GM12878 (cell line): ENCODE data around the gene CTNNA3. TPM values are rescaled to one million over a fixed set of nuclear protein-coding genes. Genes with fewer than 3 reads are reported as not detected.

Experiments used
- ATAC-seq: fragments of 200-7000 bp; cut with Tn5 transposase; 3 replicates; pipeline ENCODE4 v1.9.1; 2020; ENCODE audit warnings: mild to moderate bottlenecking, moderate library complexity
- BruUV-seq: library from RNA; stranded (reverse); fragments of 400-500 nt; replicated peaks from 2 replicates; lab custom pipeline; 2021; lab: Mats Ljungman, UMichigan
- CTCF ChIA-PET: fragments of 300-600 bp; sonication (Branson Sonifier 250); formaldehyde crosslinking; extraction: SDS; loops from one replicate; lab custom pipeline; 2021; ENCODE audit warnings: inconsistent platforms; lab: Yijun Ruan, JAX
- POLR2A ChIA-PET: fragments of 350-600 bp; formaldehyde crosslinking; extraction: SDS; loops from one replicate; lab custom pipeline; 2021; ENCODE audit warnings: inconsistent platforms; lab: Charles Lee
- RAD21 ChIA-PET: fragments of 300-600 bp; sonication (Branson Sonifier 250); formaldehyde crosslinking; loops from one replicate; lab custom pipeline; 2023; ENCODE audit warnings: antibody characterized with exemption; ENCODE audit not compliant: unreplicated experiment; lab: Charles Lee
- SMC1A ChIA-PET: fragments of 300-600 bp; sonication (Branson Sonifier 250); formaldehyde crosslinking; loops from one replicate; lab custom pipeline; 2023; ENCODE audit not compliant: unreplicated experiment, uncharacterized antibody; lab: Charles Lee
- DNase-seq: peaks from one replicate; pipeline ENCODE4 v3.0.0-alpha.2; 2011; ENCODE audit warnings: low read depth, low spot score
- FAIRE-seq: peaks from 3 replicates; lab custom pipeline; 2011; peaks lifted over from hg19 to GRCh38; lab: Jason Lieb, UNC
- H2AFZ ChIP-seq: 2 replicates; pipeline ENCODE4 v1.6.0; 2011; ENCODE audit warnings: low read depth, low read length, control low read depth; ENCODE audit not compliant: control insufficient read depth
- H3K27ac ChIP-seq: 2 replicates; pipeline ENCODE4 v1.5.1; 2011; ENCODE audit warnings: control low read depth; ENCODE audit not compliant: control insufficient read depth, insufficient read depth
- H3K27me3 ChIP-seq, 2 experiments: replicated peaks in 1 of 2; 2 replicates each; pipeline versions ENCODE4 v1.6.0 to v1.6.1; 2011; ENCODE audit warnings: low read length in 1 of 2; ENCODE audit not compliant: control insufficient read depth in 2 of 2, insufficient read depth in 2 of 2
- H3K36me3 ChIP-seq, 2 experiments: 2 replicates each; pipeline ENCODE4 v1.5.1; 2011; ENCODE audit warnings: low read length in 1 of 2; ENCODE audit not compliant: control insufficient read depth in 2 of 2, insufficient read depth in 2 of 2
- H3K4me1 ChIP-seq: 2 replicates; pipeline ENCODE4 v1.6.1; 2011; ENCODE audit warnings: mild to moderate bottlenecking, low read length, moderate library complexity, mixed read lengths; ENCODE audit not compliant: control insufficient read depth, insufficient read depth
- H3K4me2 ChIP-seq: 2 replicates; pipeline ENCODE4 v1.6.0; 2011; ENCODE audit warnings: control low read depth; ENCODE audit not compliant: control insufficient read depth, insufficient read depth
- H3K4me3 ChIP-seq: fragments of 200-600 bp; sonication (generic); 2 replicates; pipeline ENCODE4 v1.5.1; 2016
- H3K79me2 ChIP-seq: 2 replicates; pipeline ENCODE4 v1.6.0; 2011; ENCODE audit warnings: low read length; ENCODE audit not compliant: control insufficient read depth, insufficient read depth
- H3K9ac ChIP-seq: 2 replicates; pipeline ENCODE4 v1.8.0; 2011; ENCODE audit warnings: low read length, control low read depth, mixed read lengths; ENCODE audit not compliant: control insufficient read depth, insufficient read depth
- H3K9me3 ChIP-seq: replicated peaks from 3 replicates; pipeline ENCODE4 v1.5.1; 2011; ENCODE audit warnings: mild to moderate bottlenecking, low read length; ENCODE audit not compliant: control insufficient read depth, insufficient read depth
- H4K20me1 ChIP-seq: 2 replicates; pipeline ENCODE4 v1.6.0; 2011; ENCODE audit not compliant: control insufficient read depth, insufficient read depth
- BCL11A ChIP-seq: IDR thresholded peaks from 2 replicates; pipeline ENCODE4 v1.6.1; 2011; ENCODE audit warnings: low read depth, low read length
- CBX5 ChIP-seq: sonication (generic); IDR thresholded peaks from 2 replicates; pipeline ENCODE4 v1.6.1; 2016; ENCODE audit warnings: low read depth, moderate library complexity, mild to moderate bottlenecking, inconsistent platforms
- EED ChIP-seq: sonication (generic); IDR thresholded peaks from 2 replicates; pipeline ENCODE4 v1.6.1; 2016; ENCODE audit warnings: antibody characterized with exemption, low read depth
- FOXK2 ChIP-seq: fragments of 450-650 bp; IDR thresholded peaks from 2 replicates; pipeline ENCODE4 v1.6.1; 2017; ENCODE audit warnings: mild to moderate bottlenecking, moderate library complexity
- HDGF ChIP-seq: fragments of 450-650 bp; IDR thresholded peaks from 2 replicates; pipeline ENCODE4 v1.6.1; 2016; ENCODE audit warnings: antibody characterized with exemption
- PAX8 ChIP-seq: fragments of 450-650 bp; IDR thresholded peaks from 2 replicates; pipeline ENCODE4 v1.6.1; 2017; ENCODE audit warnings: mild to moderate bottlenecking, moderate library complexity
- PBX3 ChIP-seq: IDR thresholded peaks from 2 replicates; pipeline ENCODE4 v1.6.1; 2011; ENCODE audit warnings: mild to moderate bottlenecking, low read depth, low read length, moderate library complexity; ENCODE audit not compliant: insufficient replicate concordance
- RUNX3 ChIP-seq: IDR thresholded peaks from 2 replicates; pipeline ENCODE4 v1.6.1; 2012; ENCODE audit warnings: low read length, inconsistent platforms
- TARDBP ChIP-seq: IDR thresholded peaks from 2 replicates; pipeline ENCODE4 v1.6.1; 2016; ENCODE audit warnings: borderline replicate concordance
- USF2 ChIP-seq: IDR thresholded peaks from 2 replicates; pipeline ENCODE4 v1.6.1; 2011; ENCODE audit warnings: low read depth, low read length, improper control_type of control experiment, borderline replicate concordance
- WGBS: methylation state at CpG from one replicate; pipeline ENCODE4 v1.1.6; 2016; ENCODE audit warnings: low lambda C conversion rate; ENCODE audit not compliant: insufficient replicate concordance, insufficient coverage; ENCODE audit errors: missing lambda C conversion rate; 5-methylcytosine and 5-hydroxymethylcytosine counted together
- in situ Hi-C: fragments of 300-500 bp; cut with MboI; formaldehyde crosslinking; loops from 9 replicates; pipeline ENCODE4 v1.14.3; 2018; ENCODE audit warnings: mixed read lengths
- intact Hi-C: fragments of 100-400 bp; cut with micrococcal nuclease; formaldehyde crosslinking; loops from one replicate; pipeline ENCODE4 v1.14.2; 2022; ENCODE audit not compliant: unreplicated experiment
- polyA plus RNA-seq, 11 experiments: library from polyadenylated mRNA; depleted of rRNA in 4 of 11; unstranded in 6 of 11; stranded (reverse) in 5 of 11; fragments of >200 nt; fragmentation: Nextera tagmentation in 4 of 11; fragmentation: Illumina TruSeq in 1 of 11; extraction: Ambion mirVana in 4 of 11; extraction: Trizol in 1 of 11; gene quantifications; 1 replicate in 1 of 11; 2 replicates in 10 of 11; pipeline versions ENCODE4 v1.2.1 to v1.2.3, GENCODE V29; 2011 to 2016; ENCODE audit warnings: inconsistent platforms in 2 of 11, missing spikeins in 2 of 11, low read depth in 1 of 11
- total RNA-seq, 4 experiments: library from RNA; depleted of rRNA in 3 of 4; stranded (reverse); fragments of >200 nt in 3 of 4; fragmentation: Illumina TruSeq in 1 of 4; extraction: Trizol in 1 of 4; gene quantifications; 2 replicates each; pipeline versions ENCODE4 v1.2.1 to v1.2.3, GENCODE V29; 2013 to 2021

The CTNNA3 gene
- total and polyA plus RNA-seq, 10 of the 15 experiments (the other 5 are each of a cell fraction or from before 2014, with no cell fraction given) = under 0.01 to 4.5 (median 0.22) TPM; not detected in 2

DNA sequence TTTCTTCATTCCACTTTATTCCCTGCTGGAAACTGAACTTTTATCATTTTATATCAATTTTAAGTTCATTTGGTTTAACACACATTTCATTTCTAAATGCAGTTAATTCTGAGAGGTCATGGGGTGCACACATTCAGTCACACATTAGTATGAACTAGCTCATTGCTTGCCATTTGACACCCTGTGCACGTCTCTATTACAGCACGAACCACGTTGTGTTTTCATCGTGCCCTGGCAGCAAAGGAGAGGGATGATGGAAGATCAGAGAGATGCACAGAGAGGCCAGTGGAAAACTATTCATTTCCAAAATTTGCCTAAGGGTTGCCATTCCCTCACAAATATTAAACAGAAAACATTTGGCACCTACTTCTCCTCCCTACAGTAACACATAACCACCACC, 45.4 kb downstream of the CTNNA3 start:
- H3K4me1 ChIP-seq = no peaks in the 10 kb centered on the region
- in situ Hi-C loops = no loop called here

More for the DNA sequence above, 45.4 kb downstream of the CTNNA3 start:
- no TSS peak for BruUV-seq
- no peak for TF ChIP-seq FOXK2
- no peak for TF ChIP-seq EED
- no peak for TF ChIP-seq HDGF
- TF ChIP-seq TARDBP = no peak
- no peak for TF ChIP-seq USF2
- no peak for TF ChIP-seq PBX3
- no peak for TF ChIP-seq BCL11A
- no peak for TF ChIP-seq CBX5
- TF ChIP-seq RUNX3 = no peak
- no peak for TF ChIP-seq PAX8
- Histone ChIP-seq H3K9ac (no peak overlapping the region), H3K4me2 (no peak overlapping the region), H3K27me3 (0 out of 4 replicates have a peak, but pooled peaks cover 0 to 2% of the 10 kb centered on the region in 2 experiments), H3K9me3 (no peaks in the 10 kb centered on the region), H3K79me2 (no peaks in the 10 kb centered on the region), H2AFZ (no peak overlapping the region), H3K27ac (no peak overlapping the region), H4K20me1 (no peaks in the 10 kb centered on the region), H3K36me3 (no peaks in the 10 kb centered on the region), H3K4me3 (no peak overlapping the region)
- ChIA-PET SMC1A (interaction anchor here (1.4 kb wide), 1 partner anchor 47 kb away, joined by 3 read pairs; no protein-coding TSS in a partner anchor), POLR2A (no interaction called here), CTCF (no interaction called here), RAD21 (no interaction called here)
- 48% methylated on average over 4 of the region's 4 CpGs for WGBS
- no peak for FAIRE-seq
- intact Hi-C loops = no loop called here
- no peak for DNase-seq
- ATAC-seq = no peak
